Measurements from ENCODE around the gene SLC6A6.

DNA sequence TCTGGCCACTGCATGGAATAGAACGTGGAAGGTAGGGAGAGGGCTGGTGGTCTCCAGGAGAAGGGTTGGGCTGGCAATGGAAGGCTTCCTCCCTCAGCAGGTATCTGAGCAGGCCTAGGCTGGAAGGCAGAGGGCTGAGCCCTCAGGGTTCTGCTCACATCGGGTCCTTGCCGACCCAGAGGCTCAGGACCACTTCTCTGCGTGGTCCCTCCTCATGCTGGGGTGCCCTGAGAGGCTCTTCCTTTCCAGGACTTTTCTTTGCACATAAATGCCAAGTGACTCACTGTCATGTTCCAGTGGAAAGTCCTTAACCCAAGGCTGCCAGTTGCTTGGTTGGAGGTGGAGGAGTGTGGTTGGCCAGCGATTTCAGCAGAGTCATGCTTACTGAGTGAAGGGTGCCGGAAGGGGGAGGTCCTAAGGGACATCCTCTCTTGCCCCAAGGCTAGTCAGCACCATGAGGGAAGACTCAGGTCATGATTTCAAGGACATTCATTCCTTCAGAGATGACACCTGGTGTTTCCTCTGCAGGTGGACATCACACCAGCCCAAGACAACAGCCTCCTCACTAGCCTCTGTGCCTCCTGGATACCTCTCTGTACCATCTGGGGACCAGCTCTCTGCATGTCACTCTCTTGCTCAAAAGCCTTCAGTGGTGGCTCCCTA is 8.2 kb downstream of the SLC6A6 start:
- TF ChIP-seq EP300 (IDR thresholded peaks at IDR 0.05) (no peak), POLR2A (IDR thresholded peaks at IDR 0.05) (no peak)
- TF ChIP-seq, protein P1, sequence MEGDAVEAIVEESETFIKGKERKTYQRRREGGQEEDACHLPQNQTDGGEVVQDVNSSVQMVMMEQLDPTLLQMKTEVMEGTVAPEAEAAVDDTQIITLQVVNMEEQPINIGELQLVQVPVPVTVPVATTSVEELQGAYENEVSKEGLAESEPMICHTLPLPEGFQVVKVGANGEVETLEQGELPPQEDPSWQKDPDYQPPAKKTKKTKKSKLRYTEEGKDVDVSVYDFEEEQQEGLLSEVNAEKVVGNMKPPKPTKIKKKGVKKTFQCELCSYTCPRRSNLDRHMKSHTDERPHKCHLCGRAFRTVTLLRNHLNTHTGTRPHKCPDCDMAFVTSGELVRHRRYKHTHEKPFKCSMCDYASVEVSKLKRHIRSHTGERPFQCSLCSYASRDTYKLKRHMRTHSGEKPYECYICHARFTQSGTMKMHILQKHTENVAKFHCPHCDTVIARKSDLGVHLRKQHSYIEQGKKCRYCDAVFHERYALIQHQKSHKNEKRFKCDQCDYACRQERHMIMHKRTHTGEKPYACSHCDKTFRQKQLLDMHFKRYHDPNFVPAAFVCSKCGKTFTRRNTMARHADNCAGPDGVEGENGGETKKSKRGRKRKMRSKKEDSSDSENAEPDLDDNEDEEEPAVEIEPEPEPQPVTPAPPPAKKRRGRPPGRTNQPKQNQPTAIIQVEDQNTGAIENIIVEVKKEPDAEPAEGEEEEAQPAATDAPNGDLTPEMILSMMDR (IDR thresholded peaks at IDR 0.05), result no peak

Data from stomach (tissue), 4 donors.